Gastroesophageal sphincter (tissue), 4 donors: Measurements from ENCODE around the gene MYO1G. TPM values are rescaled to one million over a fixed set of nuclear protein-coding genes. Genes with fewer than 3 reads are reported as not detected.

Source experiments
- ATAC-seq: fragments of 150-250 bp; one replicate; pipeline ENCODE4 v1.9.1; 2016; ENCODE audit warnings: mild to moderate bottlenecking, moderate library complexity
- H3K27ac ChIP-seq, 4 donors: fragments of 200-600 bp; sonication (generic) in 3 of 4; 1 replicate in 3 of 4; 2 replicates in 1 of 4; pipeline ENCODE4 v1.5.1; 2016 to 2019
- H3K27me3 ChIP-seq: fragments of 200-600 bp; sonication (generic); one replicate; pipeline ENCODE4 v1.5.1; 2019
- H3K36me3 ChIP-seq, 2 donors: fragments of 200-600 bp; sonication (generic); one replicate each; pipeline ENCODE4 v1.5.1; 2019; ENCODE audit warnings: control low read depth in 1 of 2
- H3K4me1 ChIP-seq, 3 donors: fragments of 200-600 bp; sonication (generic); 1 replicate in 2 of 3; 2 replicates in 1 of 3; pipeline ENCODE4 v1.5.1; 2016 to 2019; ENCODE audit warnings: control low read depth in 2 of 3
- H3K4me3 ChIP-seq, 2 donors: fragments of 200-600 bp; sonication (generic); one replicate each; pipeline ENCODE4 v1.5.1; 2019; ENCODE audit warnings: mild to moderate bottlenecking in 1 of 2, moderate library complexity in 1 of 2
- H3K9me3 ChIP-seq, 3 donors: fragments of 200-600 bp; sonication (generic); one replicate each; pipeline ENCODE4 v1.5.1; 2017 to 2019; ENCODE audit warnings: control low read depth in 2 of 3
- EP300 ChIP-seq: sonication (generic); formaldehyde crosslinking; IDR thresholded peaks from one replicate; pipeline ENCODE4 v1.6.1; 2017; ENCODE audit warnings: antibody characterized with exemption, mild to moderate bottlenecking
- POLR2A ChIP-seq, 2 donors: fragments of 450-650 bp; IDR thresholded peaks; one replicate each; pipeline ENCODE4 v1.6.1; 2017; ENCODE audit warnings: antibody characterized with exemption in 2 of 2, mild to moderate bottlenecking in 2 of 2, moderate library complexity in 1 of 2
- POLR2AphosphoS5 ChIP-seq: sonication (generic); formaldehyde crosslinking; IDR thresholded peaks from one replicate; pipeline ENCODE4 v1.6.1; 2017; ENCODE audit warnings: antibody characterized with exemption
- WGBS, 2 donors: methylation state at CpG; one replicate each; pipeline ENCODE4 v1.1.5; 2018; ENCODE audit warnings: low coverage in 1 of 2; 5-methylcytosine and 5-hydroxymethylcytosine counted together
- total RNA-seq, 4 donors: library from RNA; depleted of rRNA; stranded (reverse); fragments of >200 nt; gene quantifications; one replicate each; pipeline ENCODE4 v1.1.0, GENCODE V29; 2016
- TF ChIP-seq, protein P1 (sequence below), 4 experiments: fragments of 200-600 bp in 2 of 4; fragments of 450-650 bp in 2 of 4; sonication (generic) in 1 of 4; IDR thresholded peaks; one replicate each; pipeline ENCODE4 v1.5.1; 2017 to 2019; ENCODE audit warnings: antibody characterized with exemption in 4 of 4, mild to moderate bottlenecking in 2 of 4, moderate library complexity in 2 of 4

The MYO1G gene
- total RNA-seq, 4 donors from 2014 or later = 1.4 to 3.6 (median 2.0) TPM

DNA sequence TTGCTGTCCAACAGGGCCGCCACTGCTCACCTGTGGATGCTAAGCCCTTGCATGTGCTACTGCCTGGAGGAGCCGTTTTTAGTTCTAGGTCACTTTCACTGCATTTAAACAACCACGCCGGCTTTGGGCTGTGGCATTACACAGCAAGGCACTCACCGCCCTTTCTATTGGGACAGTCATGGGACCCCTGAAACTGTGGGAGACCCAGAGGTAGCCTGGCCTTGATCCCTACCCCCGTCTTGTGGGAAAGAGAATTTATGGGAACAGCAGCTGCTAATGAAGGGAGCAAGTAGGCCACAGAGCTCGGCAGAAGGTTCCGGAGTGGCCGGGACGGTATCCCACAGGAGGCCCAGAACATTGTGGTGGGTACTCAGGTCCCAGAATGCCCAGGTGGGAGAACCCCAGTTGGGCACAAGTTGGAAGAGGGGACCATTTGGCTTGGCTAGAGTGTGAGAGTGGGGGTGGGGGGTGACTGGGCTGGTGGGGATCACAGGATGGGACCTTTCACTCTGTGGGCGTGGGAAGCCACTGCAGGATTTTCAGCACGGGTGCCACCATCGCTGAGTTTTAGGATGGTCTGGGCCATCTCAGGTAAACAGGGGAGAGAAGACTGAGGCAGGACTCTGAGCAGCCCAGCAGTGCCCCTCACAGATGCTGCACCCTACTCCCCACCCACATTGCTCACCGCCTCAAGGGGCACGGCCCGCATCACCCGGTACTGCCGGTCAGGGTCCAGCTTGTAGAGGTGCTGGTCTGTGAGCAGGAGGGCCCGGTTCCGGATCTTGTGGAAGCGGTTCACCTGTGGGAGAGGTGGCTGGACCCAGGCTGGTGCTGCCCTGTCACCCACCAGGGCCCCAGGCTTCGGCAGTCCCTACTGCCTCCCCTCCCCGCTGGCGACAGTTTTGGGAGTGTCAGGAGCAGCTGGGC, 15.2 kb downstream of the MYO1G start:
- 90% methylated on average over 6 of the region's 24 CpGs; no CpG with 5 or more reads in 1 of the 2 donors for WGBS, 2 donors

DNA sequence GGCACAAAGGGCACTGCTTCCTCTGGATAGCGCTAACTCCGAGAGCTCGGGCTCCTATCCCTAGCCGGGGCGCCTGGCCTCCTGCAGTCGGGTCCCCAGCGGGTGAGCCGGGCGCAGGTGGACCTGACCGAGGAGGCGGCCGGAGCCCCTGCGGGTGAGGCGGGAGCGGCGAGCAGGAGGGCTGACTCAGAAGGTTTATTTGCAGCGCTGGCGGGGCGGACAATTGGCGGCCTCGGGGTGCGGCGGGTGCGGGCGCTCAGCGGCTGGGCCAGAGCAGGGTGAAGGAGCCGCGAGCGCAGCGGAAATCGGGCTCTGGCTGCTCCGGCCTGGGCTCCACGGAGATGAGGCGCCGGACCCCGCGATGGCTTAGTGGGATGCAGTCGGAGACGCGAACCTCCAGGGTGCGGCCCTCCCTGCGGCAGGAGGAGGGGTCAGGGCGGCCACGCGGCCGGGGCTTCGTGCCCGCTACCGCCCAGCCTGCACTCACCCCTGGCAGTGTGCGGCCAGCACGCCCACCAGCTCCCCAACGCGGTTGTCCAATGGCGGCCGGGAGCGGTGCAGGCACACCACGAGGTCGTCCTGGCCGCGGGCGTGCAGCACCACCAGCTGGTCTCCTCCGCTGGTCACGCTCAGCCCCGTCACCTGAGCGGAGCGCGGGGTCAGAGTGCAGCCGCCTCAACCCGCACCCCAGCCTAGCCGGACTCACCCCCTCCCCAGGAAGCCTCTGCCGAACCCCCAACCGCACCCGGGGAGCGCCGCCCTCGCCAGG, 16.1 kb downstream of the MYO1G start:
- Histone ChIP-seq H3K27ac (peak overlapping the region in 1 of 4 donors; percentile 39), H3K4me1 (peaks cover 0 to 17% (median 10%) of the 10 kb centered on the region in 3 donors), H3K9me3 (no peaks in the 10 kb centered on the region), H3K27me3 (peaks cover 48% of the 10 kb centered on the region), H3K4me3 (peak overlapping the region; percentile 15 to 54), H3K36me3 (no peaks in the 10 kb centered on the region)
- WGBS, 2 donors = 0% methylated on average over 3 of the region's 76 CpGs; no CpG with 5 or more reads in 1 of the 2 donors
- no peak for TF ChIP-seq POLR2A (IDR thresholded peaks at IDR 0.05)
- TF ChIP-seq, protein P1, sequence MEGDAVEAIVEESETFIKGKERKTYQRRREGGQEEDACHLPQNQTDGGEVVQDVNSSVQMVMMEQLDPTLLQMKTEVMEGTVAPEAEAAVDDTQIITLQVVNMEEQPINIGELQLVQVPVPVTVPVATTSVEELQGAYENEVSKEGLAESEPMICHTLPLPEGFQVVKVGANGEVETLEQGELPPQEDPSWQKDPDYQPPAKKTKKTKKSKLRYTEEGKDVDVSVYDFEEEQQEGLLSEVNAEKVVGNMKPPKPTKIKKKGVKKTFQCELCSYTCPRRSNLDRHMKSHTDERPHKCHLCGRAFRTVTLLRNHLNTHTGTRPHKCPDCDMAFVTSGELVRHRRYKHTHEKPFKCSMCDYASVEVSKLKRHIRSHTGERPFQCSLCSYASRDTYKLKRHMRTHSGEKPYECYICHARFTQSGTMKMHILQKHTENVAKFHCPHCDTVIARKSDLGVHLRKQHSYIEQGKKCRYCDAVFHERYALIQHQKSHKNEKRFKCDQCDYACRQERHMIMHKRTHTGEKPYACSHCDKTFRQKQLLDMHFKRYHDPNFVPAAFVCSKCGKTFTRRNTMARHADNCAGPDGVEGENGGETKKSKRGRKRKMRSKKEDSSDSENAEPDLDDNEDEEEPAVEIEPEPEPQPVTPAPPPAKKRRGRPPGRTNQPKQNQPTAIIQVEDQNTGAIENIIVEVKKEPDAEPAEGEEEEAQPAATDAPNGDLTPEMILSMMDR (IDR thresholded peaks at IDR 0.05) = peak in 1 of 4 experiments; percentile 29
- ATAC-seq = peak; percentile 71

More for the DNA sequence above, 15.2 kb downstream of the MYO1G start:
- Histone ChIP-seq H3K36me3 (no peaks in the 10 kb centered on the region), H3K9me3 (no peaks in the 10 kb centered on the region), H3K4me1 (peaks cover 0 to 17% (median 10%) of the 10 kb centered on the region in 3 donors), H3K27me3 (peaks cover 41% of the 10 kb centered on the region), H3K27ac (no peak overlapping the region), H3K4me3 (peak overlapping the region in 1 of 2 donors; percentile 54)
- ATAC-seq = no peak
- TF ChIP-seq, protein P1 (IDR thresholded peaks at IDR 0.05) = no peak
- TF ChIP-seq EP300 (no peak), POLR2A (IDR thresholded peaks at IDR 0.05) (no peak), POLR2AphosphoS5 (no peak)

DNA sequence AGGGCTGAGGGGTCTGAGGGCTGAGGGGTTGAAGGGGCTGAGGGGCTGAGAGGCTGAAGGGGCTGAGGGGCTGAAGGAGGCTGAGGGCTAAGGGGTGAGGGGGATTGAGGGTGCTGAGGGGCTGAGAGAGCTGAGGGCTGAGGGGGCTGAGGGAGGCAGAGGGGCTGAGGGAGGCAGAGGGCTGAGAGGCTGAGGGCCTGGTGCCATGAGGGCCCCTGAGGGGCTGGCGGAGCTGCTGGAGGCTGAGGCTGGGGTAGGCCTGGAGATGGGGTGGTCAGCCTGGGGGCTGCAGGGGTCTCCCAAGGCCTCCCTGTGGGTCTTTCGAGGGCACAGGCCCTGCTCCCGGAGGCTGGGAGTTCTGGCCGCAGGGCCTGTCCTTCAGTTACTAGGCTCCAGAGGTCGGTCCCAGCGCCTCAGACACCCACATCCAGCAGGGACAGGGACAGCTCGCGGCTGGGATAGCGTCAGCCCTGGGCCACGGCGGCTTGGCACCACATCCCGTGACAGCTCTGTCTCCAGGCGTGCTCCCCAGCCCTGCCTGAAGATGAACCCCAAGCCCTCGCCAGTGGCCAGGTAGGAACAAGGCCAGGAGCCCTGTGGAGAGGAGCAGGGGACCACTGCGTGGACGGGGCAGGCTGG, 16.9 kb downstream of the MYO1G start:
- ATAC-seq = no peak
- Histone ChIP-seq H3K27ac (no peak overlapping the region), H3K9me3 (no peaks in the 10 kb centered on the region), H3K4me1 (peaks cover 0 to 17% (median 10%) of the 10 kb centered on the region in 3 donors), H3K27me3 (peaks cover 48% of the 10 kb centered on the region), H3K4me3 (peak overlapping the region in 1 of 2 donors; percentile 54), H3K36me3 (no peaks in the 10 kb centered on the region)
- TF ChIP-seq, protein P1 (IDR thresholded peaks at IDR 0.05) = no peak
- no peak for TF ChIP-seq POLR2A (IDR thresholded peaks at IDR 0.05)
- WGBS, 2 donors = 100% methylated on average over 2 of the region's 16 CpGs; no CpG with 5 or more reads in 1 of the 2 donors

- Histone ChIP-seq H3K4me1 (peaks cover 0 to 17% (median 10%) of the 10 kb centered on the region in 3 donors), H3K4me3 (no peak overlapping the region), H3K27ac (no peak overlapping the region), H3K27me3 (peaks cover 58% of the 10 kb centered on the region), H3K36me3 (no peaks in the 10 kb centered on the region), H3K9me3 (no peaks in the 10 kb centered on the region)
- no peak for TF ChIP-seq EP300
- TF ChIP-seq POLR2A (IDR thresholded peaks at IDR 0.05) = no peak
- TF ChIP-seq, protein P1 (IDR thresholded peaks at IDR 0.05) = no peak
- TF ChIP-seq POLR2AphosphoS5 = no peak
- ATAC-seq = no peak
- WGBS, 2 donors = no CpG with 5 or more reads among the region's 4 CpGs
These were observed 18.7 kb downstream of the MYO1G start for GRCh38 chr7:44960011-44960580.
